Neutrophil (primary cell): ENCODE data around the gene AATK.

Experiments
- H3K27ac ChIP-seq: fragments of 200-600 bp; sonication (generic); 2 replicates; pipeline ENCODE4 v1.5.1; 2016; ENCODE audit warnings: mild to moderate bottlenecking, moderate library complexity
- H3K27me3 ChIP-seq: fragments of 200-600 bp; sonication (generic); 2 replicates; pipeline ENCODE4 v1.6.0; 2016; ENCODE audit warnings: mild to moderate bottlenecking
- H3K36me3 ChIP-seq: fragments of 200-600 bp; sonication (generic); 2 replicates; pipeline ENCODE4 v1.5.1; 2017
- H3K4me1 ChIP-seq, 2 experiments: fragments of 200-600 bp in 1 of 2; sonication (generic) in 1 of 2; 1 replicate in 1 of 2; 2 replicates in 1 of 2; pipeline versions ENCODE4 v1.5.1 to v1.6.1; 2013 to 2016; ENCODE audit warnings: low read depth in 1 of 2, low read length in 1 of 2, mild to moderate bottlenecking in 1 of 2, moderate library complexity in 1 of 2; ENCODE audit not compliant: control insufficient read depth in 1 of 2, insufficient read depth in 1 of 2
- H3K4me3 ChIP-seq, 2 experiments: fragments of 200-600 bp in 1 of 2; sonication (generic) in 1 of 2; 1 replicate in 1 of 2; 2 replicates in 1 of 2; pipeline ENCODE4 v1.5.1; 2013 to 2016; ENCODE audit warnings: low read depth in 1 of 2, low read length in 1 of 2, mild to moderate bottlenecking in 1 of 2, moderate library complexity in 1 of 2
- H3K9me3 ChIP-seq: fragments of 200-600 bp; sonication (generic); 2 replicates; pipeline ENCODE4 v1.5.1; 2016
- TF ChIP-seq, protein P1 (sequence below): fragments of 200-600 bp; sonication (generic); IDR thresholded peaks from 2 replicates; pipeline ENCODE4 v1.5.1; 2016; ENCODE audit warnings: antibody characterized with exemption

AATK gene

DNA sequence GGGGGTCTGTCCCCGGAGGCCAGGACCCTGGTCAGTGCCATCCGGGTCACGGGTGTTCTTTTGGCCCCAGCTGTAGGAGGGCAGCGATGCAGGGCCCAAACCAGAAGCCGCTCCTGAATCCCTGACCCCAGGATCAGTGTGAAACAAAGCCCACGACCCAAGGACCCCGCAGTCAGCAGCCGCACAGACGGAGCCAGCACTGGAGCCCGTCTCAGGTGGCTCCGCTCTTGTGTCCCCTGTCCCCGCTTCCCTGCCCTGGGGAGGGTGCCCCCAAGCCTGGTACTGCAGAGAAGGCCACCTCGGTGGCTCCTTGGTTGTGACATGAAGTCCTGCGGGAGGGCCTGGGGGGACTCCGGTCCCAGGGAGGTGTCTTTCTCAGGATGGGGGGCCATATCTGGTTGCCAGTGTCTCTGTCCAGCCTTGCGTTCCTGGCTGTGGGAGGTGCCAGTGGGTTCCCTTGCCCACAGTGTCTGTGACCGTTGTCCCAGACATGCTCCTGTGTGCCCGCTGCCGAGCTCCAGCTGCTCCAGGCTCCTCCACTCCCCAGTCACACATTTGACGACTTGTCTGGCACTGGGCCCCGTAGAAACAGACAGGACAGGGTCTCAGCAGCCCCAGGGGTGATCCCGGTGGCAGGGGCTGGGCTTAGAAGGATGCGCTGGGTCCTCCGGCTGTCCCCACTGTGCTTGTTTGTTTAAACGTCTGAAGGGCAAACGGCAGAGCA lies 97.4 kb downstream of the AATK start:
- H3K27ac ChIP-seq: no peak overlapping the region
- TF ChIP-seq, protein P1, sequence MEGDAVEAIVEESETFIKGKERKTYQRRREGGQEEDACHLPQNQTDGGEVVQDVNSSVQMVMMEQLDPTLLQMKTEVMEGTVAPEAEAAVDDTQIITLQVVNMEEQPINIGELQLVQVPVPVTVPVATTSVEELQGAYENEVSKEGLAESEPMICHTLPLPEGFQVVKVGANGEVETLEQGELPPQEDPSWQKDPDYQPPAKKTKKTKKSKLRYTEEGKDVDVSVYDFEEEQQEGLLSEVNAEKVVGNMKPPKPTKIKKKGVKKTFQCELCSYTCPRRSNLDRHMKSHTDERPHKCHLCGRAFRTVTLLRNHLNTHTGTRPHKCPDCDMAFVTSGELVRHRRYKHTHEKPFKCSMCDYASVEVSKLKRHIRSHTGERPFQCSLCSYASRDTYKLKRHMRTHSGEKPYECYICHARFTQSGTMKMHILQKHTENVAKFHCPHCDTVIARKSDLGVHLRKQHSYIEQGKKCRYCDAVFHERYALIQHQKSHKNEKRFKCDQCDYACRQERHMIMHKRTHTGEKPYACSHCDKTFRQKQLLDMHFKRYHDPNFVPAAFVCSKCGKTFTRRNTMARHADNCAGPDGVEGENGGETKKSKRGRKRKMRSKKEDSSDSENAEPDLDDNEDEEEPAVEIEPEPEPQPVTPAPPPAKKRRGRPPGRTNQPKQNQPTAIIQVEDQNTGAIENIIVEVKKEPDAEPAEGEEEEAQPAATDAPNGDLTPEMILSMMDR: no peak
- H3K4me1 ChIP-seq: peaks cover 5% of the 10 kb centered on the region in 2 experiments
- no peak overlapping the region for H3K4me3 ChIP-seq
- H3K9me3 ChIP-seq: no peaks in the 10 kb centered on the region
- H3K27me3 ChIP-seq: no peaks in the 10 kb centered on the region
- H3K36me3 ChIP-seq: no peaks in the 10 kb centered on the region

DNA sequence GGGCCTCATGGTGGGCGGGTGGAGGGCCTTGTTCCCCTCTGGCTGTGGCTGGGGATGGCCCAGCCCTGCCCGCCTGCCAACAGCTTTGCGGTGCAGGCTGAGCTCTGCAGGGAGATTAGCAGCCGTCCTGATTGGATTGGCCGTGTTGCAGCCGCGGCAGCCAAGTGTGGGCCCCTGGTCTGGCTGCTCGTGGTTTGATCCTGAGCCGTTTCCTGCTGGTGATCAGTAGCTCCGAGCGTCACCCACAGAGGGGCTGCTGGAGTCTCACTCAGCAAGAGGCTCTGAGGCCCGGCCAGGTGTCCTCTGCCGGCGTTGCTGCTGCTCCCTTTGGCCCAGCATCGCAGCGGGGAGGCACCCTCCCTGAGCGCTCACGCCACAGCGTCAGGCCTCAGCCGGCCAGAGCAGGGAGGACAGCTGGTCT lies 98.6 kb downstream of the AATK start:
- Histone ChIP-seq H3K9me3 (no peaks in the 10 kb centered on the region), H3K36me3 (no peaks in the 10 kb centered on the region), H3K4me3 (no peak overlapping the region), H3K27me3 (no peaks in the 10 kb centered on the region), H3K27ac (no peak overlapping the region), H3K4me1 (no peaks in the 10 kb centered on the region)
- TF ChIP-seq, protein P1: no peak
